GM12872 (cell line): Measurements from ENCODE around the gene CMSS1.

Source experiments
- CTCF ChIP-seq: IDR thresholded peaks from 3 replicates; pipeline ENCODE4 v1.5.1; 2011; ENCODE audit warnings: low read depth, mild to moderate bottlenecking, low read length, moderate library complexity; ENCODE audit not compliant: insufficient read depth

CMSS1 gene

GRCh38 chr3:100041328-100041749 is 223.7 kb downstream of the CMSS1 start:
- no peak for TF ChIP-seq CTCF

- no peak for TF ChIP-seq CTCF
Measured at GRCh38 chr3:100042166-100042981, 224.7 kb downstream of the CMSS1 start.

GRCh38 chr3:100043271-100043670 is 225.6 kb downstream of the CMSS1 start:
- no peak for TF ChIP-seq CTCF

GRCh38 chr3:100044369-100044768 is 226.7 kb downstream of the CMSS1 start:
- no peak for TF ChIP-seq CTCF

- no peak for TF ChIP-seq CTCF
Measured at GRCh38 chr3:100045696-100046095, 228.0 kb downstream of the CMSS1 start.

GRCh38 chr3:100046986-100047385 is 229.3 kb downstream of the CMSS1 start:
- no peak for TF ChIP-seq CTCF

GRCh38 chr3:100047455-100048141 is 229.9 kb downstream of the CMSS1 start:
- no peak for TF ChIP-seq CTCF
